Keratinocyte (primary cell): ENCODE data around the gene NCBP2. TPM values are rescaled to one million over a fixed set of nuclear protein-coding genes. Genes with fewer than 3 reads are reported as not detected.

Source experiments
- DNase-seq: peaks from one replicate; pipeline ENCODE4 v3.0.0-alpha.2; 2011; ENCODE audit warnings: low read depth, missing footprints, low spot score
- FAIRE-seq: peaks from 2 replicates; lab custom pipeline; 2011; peaks lifted over from hg19 to GRCh38; lab: Jason Lieb, UNC
- H2AFZ ChIP-seq: 2 replicates; pipeline ENCODE4 v1.6.0; 2012; ENCODE audit warnings: low read length, control low read depth, inconsistent platforms; ENCODE audit not compliant: control insufficient read depth
- H3K27ac ChIP-seq: 2 replicates; pipeline ENCODE4 v1.5.1; 2011; ENCODE audit warnings: low read length; ENCODE audit not compliant: control insufficient read depth, insufficient read depth
- H3K27me3 ChIP-seq: 3 replicates; pipeline ENCODE4 v1.6.0; 2011; ENCODE audit warnings: low read length; ENCODE audit not compliant: control insufficient read depth, insufficient read depth; ENCODE audit errors: extremely low read depth
- H3K36me3 ChIP-seq, 2 experiments: 2 replicates in 1 of 2; 3 replicates in 1 of 2; pipeline ENCODE4 v1.5.1; 2011; ENCODE audit warnings: low read length in 2 of 2, mild to moderate bottlenecking in 1 of 2; ENCODE audit not compliant: control insufficient read depth in 2 of 2, insufficient read depth in 2 of 2; ENCODE audit errors: extremely low read depth in 1 of 2
- H3K4me1 ChIP-seq: 3 replicates; pipeline ENCODE4 v1.5.1; 2011; ENCODE audit warnings: low read length; ENCODE audit not compliant: control insufficient read depth, insufficient read depth; ENCODE audit errors: extremely low read depth
- H3K4me2 ChIP-seq: 3 replicates; pipeline ENCODE4 v1.6.0; 2011; ENCODE audit warnings: low read depth, low read length; ENCODE audit not compliant: control insufficient read depth, insufficient read depth; ENCODE audit errors: extremely low read depth
- H3K4me3 ChIP-seq, 3 experiments: fragments of 200-600 bp in 1 of 3; sonication (generic) in 1 of 3; 2 replicates in 2 of 3; 3 replicates in 1 of 3; pipeline ENCODE4 v1.5.1; 2011 to 2016; ENCODE audit warnings: low read length in 3 of 3, mild to moderate bottlenecking in 3 of 3, control low read depth in 2 of 3, inconsistent platforms in 1 of 3, low read depth in 1 of 3, mixed read lengths in 1 of 3, mixed run types in 1 of 3, moderate library complexity in 1 of 3; ENCODE audit not compliant: control insufficient read depth in 2 of 3, insufficient read depth in 2 of 3; ENCODE audit errors: extremely low read depth in 1 of 3
- H3K79me2 ChIP-seq: 2 replicates; pipeline ENCODE4 v1.6.0; 2012; ENCODE audit warnings: low read length; ENCODE audit not compliant: control insufficient read depth, insufficient read depth
- H3K9ac ChIP-seq: 3 replicates; pipeline ENCODE4 v1.6.0; 2011; ENCODE audit warnings: low read length; ENCODE audit not compliant: control insufficient read depth, insufficient read depth; ENCODE audit errors: extremely low read depth
- H3K9me1 ChIP-seq: 3 replicates; pipeline ENCODE4 v1.6.0; 2011; ENCODE audit warnings: low read length; ENCODE audit not compliant: control insufficient read depth, insufficient read depth; ENCODE audit errors: extremely low read depth
- H3K9me3 ChIP-seq: 2 replicates; pipeline ENCODE4 v1.5.1; 2012; ENCODE audit warnings: low read depth, low read length; ENCODE audit not compliant: control insufficient read depth
- H4K20me1 ChIP-seq: 3 replicates; pipeline ENCODE4 v1.6.0; 2011; ENCODE audit warnings: low read length; ENCODE audit not compliant: control insufficient read depth, insufficient read depth; ENCODE audit errors: extremely low read depth
- CTCF ChIP-seq, 3 experiments: IDR thresholded peaks in 1 of 3; conservative IDR thresholded peaks in 1 of 3; optimal IDR thresholded peaks in 1 of 3; 2 replicates in 2 of 3; 3 replicates in 1 of 3; pipeline versions ENCODE3 to v1.5.1; 2011; ENCODE audit warnings: low read length in 3 of 3, mild to moderate bottlenecking in 3 of 3, moderate library complexity in 2 of 3, control low read depth in 1 of 3, inconsistent platforms in 1 of 3; ENCODE audit not compliant: insufficient read depth in 2 of 3; ENCODE audit errors: extremely low read depth in 1 of 3
- EZH2 ChIP-seq: IDR thresholded peaks from one replicate; pipeline ENCODE4 v1.6.1; 2012; ENCODE audit warnings: inconsistent platforms, mild to moderate bottlenecking, low read length, moderate library complexity
- dilution Hi-C: fragments of 300-500 bp; cut with MboI; formaldehyde crosslinking; loops from one replicate; pipeline ENCODE4 v1.7.0; 2020; ENCODE audit warnings: low sequenced_read_pairs; ENCODE audit not compliant: extremely low pct_ligation_motif_present
- polyA plus RNA-seq, 5 experiments: library from polyadenylated mRNA; depleted of rRNA in 3 of 5; stranded (reverse) in 3 of 5; stranded (forward) in 1 of 5; unstranded in 1 of 5; fragments of >200 nt; gene quantifications; 1 replicate in 1 of 5; 2 replicates in 3 of 5; 3 replicates in 1 of 5; pipeline versions ENCODE4 v1.2.1 to v1.2.3, GENCODE V29; 2011 to 2012; ENCODE audit warnings: missing spikeins in 2 of 5, low read depth in 1 of 5, low replicate concordance in 1 of 5

Gene NCBP2
- polyA plus RNA-seq, 1 donor (not counting 4 experiments of a cell fraction or from before 2014, with no cell fraction given), result 71.4 TPM

GRCh38 chr3:196931828-196932587, 10.3 kb downstream of the NCBP2 start:
- no peaks in the 10 kb centered on the region for H3K79me2 ChIP-seq
- no peak overlapping the region for H3K4me3 ChIP-seq
- H3K4me1 ChIP-seq, result no peaks in the 10 kb centered on the region
- no peak overlapping the region for H3K9ac ChIP-seq
- no peak for DNase-seq
- H3K9me3 ChIP-seq, result no peaks in the 10 kb centered on the region
- peaks cover 28 to 56% of the 10 kb centered on the region in 2 experiments for H3K36me3 ChIP-seq
- no peak overlapping the region for H3K27ac ChIP-seq
- FAIRE-seq, result no peak
- H2AFZ ChIP-seq, result no peak overlapping the region
- no peak overlapping the region for H3K4me2 ChIP-seq
- no peaks in the 10 kb centered on the region for H3K27me3 ChIP-seq
- H4K20me1 ChIP-seq, result no peaks in the 10 kb centered on the region
- H3K9me1 ChIP-seq, result no peaks in the 10 kb centered on the region
- TF ChIP-seq CTCF (optimal IDR thresholded peaks at IDR 0.05 in 1 of 3, IDR thresholded peaks at IDR 0.05 in 1 of 3, conservative IDR thresholded peaks at IDR 0.05 in 1 of 3; ENCODE audit: extremely low read depth in 1 of 3, insufficient read depth in 2 of 3, low read length in 3 of 3), result no peak
- no peak for TF ChIP-seq EZH2
- dilution Hi-C loops, result no loop called here

- no peak for TF ChIP-seq EZH2
- H2AFZ ChIP-seq, result no peak overlapping the region
- H3K9me3 ChIP-seq, result no peaks in the 10 kb centered on the region
- peaks cover 23 to 50% of the 10 kb centered on the region in 2 experiments for H3K36me3 ChIP-seq
- dilution Hi-C loops, result no loop called here
- no peak overlapping the region for H3K27ac ChIP-seq
- H3K9me1 ChIP-seq, result no peaks in the 10 kb centered on the region
- H3K79me2 ChIP-seq, result no peaks in the 10 kb centered on the region
- no peaks in the 10 kb centered on the region for H4K20me1 ChIP-seq
- DNase-seq (no peak), FAIRE-seq (no peak)
- no peak overlapping the region for H3K4me3 ChIP-seq
- no peak overlapping the region for H3K9ac ChIP-seq
- no peaks in the 10 kb centered on the region for H3K27me3 ChIP-seq
- no peaks in the 10 kb centered on the region for H3K4me1 ChIP-seq
- no peak overlapping the region for H3K4me2 ChIP-seq
Observed at GRCh38 chr3:196931157-196931556, 11.2 kb downstream of the NCBP2 start.
